Dedifferentiated amniotic fluid mesenchymal stem cell (primary cell): ENCODE data around the gene MYH1.
"Not testable (repeated sequence)": the region's sequence is repeated elsewhere in the genome, so short reads cannot be mapped to it uniquely, and the experiment has no call there.

ENCODE experiments used
- DNase-seq: peaks from one replicate; pipeline ENCODE4 v3.0.0-alpha.2; 2016; ENCODE audit errors: extremely low spot score

The MYH1 gene

GRCh38 chr17:10518271-10519037 lies at the start of gene MYH1:
Gene MYH1 (minus strand): TSS chr17:10518542. CDS start chr17:10516642, 1,900 bp downstream.
- DNase-seq, result no peak

GRCh38 chr17:10563991-10564660 lies 45.8 kb upstream of the MYH1 start:
- no peak for DNase-seq

DNA sequence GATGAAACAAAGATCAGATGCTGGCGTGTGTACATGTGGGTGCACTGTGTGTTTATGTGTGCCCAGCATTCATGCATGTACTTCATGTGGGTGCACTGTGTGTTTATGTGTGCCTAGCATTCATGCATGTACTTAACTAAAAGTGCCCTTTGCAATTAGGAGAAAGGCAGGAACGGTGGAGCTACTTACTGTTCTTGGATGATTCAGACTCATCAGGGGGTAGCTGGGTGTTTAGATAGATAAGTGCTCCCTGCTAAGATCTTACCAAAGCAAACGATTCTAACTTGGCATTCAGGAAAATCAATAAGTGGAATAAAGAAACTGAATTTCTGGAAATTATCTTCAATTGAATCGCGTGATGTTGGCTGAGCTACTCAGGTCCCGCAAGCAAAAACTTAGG lies 39.7 kb upstream of the MYH1 start:
- DNase-seq, result no peak

DNA sequence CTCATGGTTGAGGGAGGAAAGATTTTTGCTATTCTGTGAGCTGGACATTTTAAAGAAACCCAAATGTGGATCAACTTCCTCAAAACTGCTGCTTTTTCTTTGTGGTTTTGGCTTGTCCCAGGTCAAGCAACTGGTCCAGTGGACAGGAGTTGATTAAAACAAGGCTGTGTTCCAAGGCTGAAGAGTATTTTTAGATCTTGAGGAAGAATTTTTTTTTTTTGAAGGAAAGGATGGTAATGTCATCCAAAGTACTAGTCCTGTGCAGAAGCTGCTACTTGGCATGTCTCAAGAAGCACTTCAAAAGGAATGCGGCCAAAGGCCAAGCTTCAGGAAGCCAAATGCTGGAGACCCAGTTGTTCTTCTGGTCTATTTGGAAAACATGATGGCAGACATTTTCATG lies 39.1 kb upstream of the MYH1 start:
- DNase-seq, result no peak

DNA sequence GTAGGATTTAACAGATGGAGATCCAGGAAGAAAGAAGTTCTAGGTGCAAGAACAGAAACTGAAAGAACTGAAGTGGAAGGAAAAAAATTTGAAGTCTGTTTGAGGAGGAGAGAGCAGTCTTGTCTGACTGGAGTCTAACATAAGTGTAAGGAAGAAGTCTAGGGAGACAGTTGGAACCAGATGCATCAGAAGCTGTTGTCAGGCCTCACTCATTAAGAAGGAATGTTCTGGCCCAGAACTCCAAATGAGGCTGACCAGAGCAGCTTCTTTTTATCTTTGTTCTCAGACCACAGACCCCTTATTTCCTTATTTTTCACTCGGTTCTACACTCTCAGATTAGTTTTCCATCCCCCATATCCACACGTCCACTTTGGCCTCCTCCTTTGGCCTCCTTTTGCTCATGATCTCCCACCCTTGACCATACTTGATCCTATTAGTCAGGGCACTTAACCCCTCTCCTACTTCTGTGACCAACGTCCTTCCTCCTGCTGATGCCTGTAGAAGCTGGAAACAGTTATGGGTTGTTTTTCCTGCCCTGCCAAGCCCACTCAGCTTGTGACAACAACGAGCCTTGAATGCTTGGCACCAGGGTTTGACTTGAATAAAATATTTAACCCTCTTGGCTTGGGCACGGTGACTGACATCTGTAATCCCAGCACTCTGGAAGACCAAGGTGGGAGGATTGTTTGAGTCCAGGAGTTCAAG lies 38.1 kb upstream of the MYH1 start:
- DNase-seq, result no peak

DNA sequence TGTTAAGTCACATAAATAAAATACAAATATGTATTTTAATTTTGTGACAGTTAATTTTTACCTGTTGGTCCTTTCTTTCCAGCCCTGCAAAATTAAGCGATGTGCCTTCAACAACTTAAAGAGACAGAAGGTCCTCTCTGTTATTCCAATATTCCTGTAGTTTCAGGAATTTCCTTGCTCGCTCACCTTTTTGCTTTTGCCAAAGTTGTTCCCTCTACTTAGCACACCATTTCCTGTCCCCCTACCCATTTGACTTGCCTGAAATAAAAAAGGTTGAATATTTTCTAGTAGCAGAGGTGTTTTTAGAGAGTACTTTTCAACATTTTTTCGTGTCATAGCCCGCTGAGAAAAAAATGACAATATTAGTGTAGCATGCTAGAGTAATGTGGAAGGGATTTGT lies 31.7 kb upstream of the MYH1 start:
- no peak for DNase-seq

- DNase-seq, result no peak
These were observed 30.9 kb upstream of the MYH1 start, which contains the start of gene MYH2 for GRCh38 chr17:10549096-10549842. Gene MYH2 (minus strand): TSS chr17:10549658. CDS start chr17:10547920, 1,738 bp downstream.

DNA sequence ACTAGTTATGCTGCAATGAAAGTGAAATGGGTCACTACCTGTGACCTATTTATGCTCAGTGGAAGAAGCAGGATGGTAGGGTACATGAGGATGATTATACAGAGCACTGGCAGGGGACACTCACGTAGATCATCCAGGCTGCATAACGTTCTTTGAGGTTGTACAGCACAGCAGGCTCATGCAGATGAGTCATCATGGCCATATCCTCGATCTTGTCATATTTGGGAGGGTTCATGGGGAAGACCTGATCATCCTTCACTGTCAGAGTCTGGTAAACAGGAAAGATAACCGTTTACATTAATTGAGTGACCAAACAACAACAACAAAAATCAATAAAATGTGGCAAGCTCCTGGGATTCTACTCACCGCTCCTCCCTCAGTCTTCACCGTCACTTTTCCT lies 29.0 kb upstream of the MYH1 start:
- no peak for DNase-seq

DNA sequence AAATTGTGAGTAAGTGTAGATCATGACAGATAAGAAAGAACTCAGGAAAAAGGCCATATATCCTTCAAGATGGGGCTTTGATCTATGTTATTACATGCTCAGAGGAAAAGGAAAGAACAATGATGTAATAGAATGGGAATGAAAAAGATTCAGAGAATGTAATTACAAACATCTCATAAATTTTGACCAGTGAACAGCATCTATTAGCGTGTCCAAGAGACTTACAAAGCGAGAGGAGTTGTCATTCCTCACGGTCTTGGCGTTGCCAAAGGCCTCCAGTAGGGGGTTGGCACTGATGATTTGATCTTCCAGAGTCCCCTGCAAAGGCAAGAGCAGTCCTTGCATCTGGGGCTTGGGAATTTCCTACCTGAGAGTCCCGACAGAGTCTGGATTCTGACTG lies 25.1 kb upstream of the MYH1 start:
- not testable (repeated sequence) for DNase-seq

- DNase-seq, result not testable (repeated sequence)
These were observed 22.8 kb upstream of the MYH1 start for GRCh38 chr17:10541179-10541578.

DNA sequence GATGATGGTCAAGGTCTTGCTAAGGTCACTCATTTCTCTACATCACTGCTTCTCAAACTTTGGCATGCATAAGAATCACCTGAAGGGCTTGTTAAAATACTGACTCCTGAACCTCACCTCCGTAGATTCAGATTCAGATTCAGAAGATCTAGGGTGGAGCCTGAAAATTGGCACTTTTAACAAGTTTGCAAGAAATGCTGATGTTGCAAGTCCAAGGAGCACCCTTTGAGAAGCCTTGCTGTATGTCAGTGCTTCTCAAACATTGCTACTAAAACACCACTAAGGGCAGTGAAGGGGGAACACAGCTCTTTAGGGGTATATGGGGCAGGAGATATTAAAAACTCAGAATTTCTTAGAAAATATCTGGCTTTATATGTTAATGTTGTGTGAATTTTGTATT lies 13.7 kb upstream of the MYH1 start:
- no peak for DNase-seq

DNA sequence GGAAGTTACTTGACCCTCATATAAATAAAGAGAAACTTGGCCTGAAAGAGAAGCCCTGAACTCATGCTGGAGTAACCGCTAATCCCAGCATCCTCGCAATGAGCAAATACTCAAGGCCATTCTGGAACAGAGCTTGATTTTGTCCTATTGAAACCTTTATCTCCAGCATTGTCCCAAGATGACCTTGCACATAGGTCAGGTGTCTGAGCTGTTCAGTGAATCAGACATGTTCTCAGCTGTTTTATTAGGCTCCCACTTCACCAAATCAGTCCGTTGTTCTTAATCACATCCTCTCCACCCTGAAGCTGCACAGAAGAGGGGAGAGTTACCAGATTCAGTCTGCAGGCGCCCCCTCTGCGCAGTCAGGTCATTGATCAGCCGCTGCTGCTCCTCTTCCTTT lies 9.1 kb upstream of the MYH1 start:
- no peak for DNase-seq

DNA sequence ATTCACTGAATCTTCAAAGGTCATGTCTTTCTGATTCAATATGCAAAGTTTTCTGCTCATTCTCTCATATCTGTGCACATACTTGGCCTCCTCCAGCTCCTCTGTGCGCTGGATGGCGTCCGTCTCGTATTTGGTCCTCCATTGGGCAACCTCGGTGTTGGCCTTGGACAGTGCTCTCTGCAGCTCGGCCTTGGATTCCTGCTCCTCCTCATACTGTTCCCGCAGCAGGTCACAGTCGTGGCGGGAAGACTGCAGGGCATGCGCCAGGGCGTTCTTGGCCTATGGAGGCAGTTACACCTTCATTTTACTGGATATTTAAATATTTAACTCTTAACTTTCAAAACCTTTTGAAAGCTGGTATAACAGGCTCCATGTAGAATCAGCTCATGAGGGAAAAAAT lies 8.2 kb upstream of the MYH1 start:
- no peak for DNase-seq

- no peak for DNase-seq
These were observed 4.7 kb upstream of the MYH1 start for GRCh38 chr17:10523064-10523463.

GRCh38 chr17:10521949-10522348 lies 3.6 kb upstream of the MYH1 start:
- DNase-seq, result no peak

- no peak for DNase-seq
These were observed 1.7 kb downstream of the MYH1 start for GRCh38 chr17:10516638-10517037.

- no peak for DNase-seq
These were observed 2.3 kb downstream of the MYH1 start for GRCh38 chr17:10516065-10516464.

DNA sequence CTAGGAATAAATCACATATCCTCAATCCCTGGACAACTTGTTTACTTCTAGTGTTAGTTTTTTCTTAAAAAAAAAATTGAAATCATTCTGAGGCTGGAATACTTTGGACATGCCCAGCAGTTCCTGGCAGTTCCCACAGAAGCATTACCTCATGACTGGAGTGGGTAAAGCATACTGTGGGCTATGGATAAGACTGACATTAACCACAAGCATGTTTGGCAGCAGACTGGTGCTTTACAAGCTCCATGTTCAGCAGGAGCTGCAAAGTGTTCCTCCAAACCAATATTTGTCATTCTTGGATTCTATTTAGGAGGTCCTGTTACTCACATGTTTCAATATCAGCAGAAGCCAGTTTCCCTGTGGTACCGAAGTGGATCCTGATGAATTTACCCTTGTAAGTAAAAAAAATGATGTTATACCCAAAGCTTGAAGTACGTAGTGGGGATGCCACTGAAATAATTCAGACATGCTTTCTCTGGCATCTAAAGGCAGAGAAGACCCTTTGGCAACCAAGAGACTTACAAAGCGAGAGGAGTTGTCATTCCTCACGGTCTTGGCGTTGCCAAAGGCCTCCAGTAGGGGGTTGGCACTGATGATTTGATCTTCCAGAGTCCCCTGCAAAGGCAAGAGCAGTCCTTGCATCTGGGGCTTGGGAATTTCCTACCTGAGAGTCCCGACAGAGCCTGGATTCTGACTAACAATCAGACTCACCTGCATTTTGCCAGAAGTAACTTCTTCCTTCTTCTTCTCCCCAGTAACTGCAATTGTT lies 4.9 kb downstream of the MYH1 start:
- no peak for DNase-seq

DNA sequence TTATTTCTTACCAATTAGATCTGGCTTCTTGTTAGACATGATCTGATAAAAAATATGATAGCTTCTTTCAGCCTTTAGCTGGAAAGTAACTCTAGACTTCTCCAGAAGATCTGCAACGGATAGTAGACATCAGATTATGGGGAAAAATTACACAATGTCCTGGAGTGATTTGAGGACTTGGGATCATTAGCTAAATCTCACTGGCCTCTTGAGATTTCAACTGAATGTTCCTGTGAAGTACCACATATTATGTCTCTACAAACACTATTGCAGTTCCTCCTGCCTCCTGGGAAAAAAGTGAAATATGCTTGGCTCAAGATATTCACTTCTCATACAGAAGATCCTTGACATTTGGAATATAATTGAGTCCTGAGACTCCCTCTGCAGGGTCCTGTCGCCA lies 5.5 kb downstream of the MYH1 start:
- DNase-seq, result no peak

DNA sequence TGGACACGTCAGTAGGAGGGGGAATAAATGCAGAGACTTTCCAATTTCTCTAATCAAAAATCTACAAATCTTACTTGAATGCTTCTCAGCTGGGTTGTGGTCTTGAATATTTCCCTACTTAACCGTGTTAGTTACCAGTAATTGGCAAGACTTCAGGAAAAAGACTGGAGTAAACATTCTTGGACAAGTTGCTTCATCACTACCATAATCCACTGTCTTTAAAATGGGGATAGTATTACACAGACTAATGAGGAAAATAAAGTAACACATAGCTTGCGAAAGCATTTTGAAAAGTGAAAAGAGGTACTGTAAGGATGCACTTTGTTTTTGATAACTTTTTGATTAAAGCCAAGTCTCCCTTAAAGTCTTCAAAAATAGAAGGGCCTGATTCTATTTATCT lies 18.4 kb downstream of the MYH1 start:
- no peak for DNase-seq

- no peak for DNase-seq
These were observed 26.3 kb downstream of the MYH1 start for GRCh38 chr17:10492004-10492403.
